ENCODE measurements around the gene TUBA8. TPM values are rescaled to one million over a fixed set of nuclear protein-coding genes. Genes with fewer than 3 reads are reported as not detected.
"Not testable (repeated sequence)": the region's sequence is repeated elsewhere in the genome, so short reads cannot be mapped to it uniquely, and the experiment has no call there.

TUBA8 gene
- 2.4 TPM for total RNA-seq

GRCh38 chr22:18110194-18110953 lies at the start of gene TUBA8:
TUBA8 (plus strand) TSS chr22:18110809; CDS start chr22:18110866, 57 bp downstream.
- DNase-seq (ENCODE audit: low read depth in 2 of 3, low spot score in 2 of 3): peak in 2 of 3 donors; percentile 17 to 33

DNA sequence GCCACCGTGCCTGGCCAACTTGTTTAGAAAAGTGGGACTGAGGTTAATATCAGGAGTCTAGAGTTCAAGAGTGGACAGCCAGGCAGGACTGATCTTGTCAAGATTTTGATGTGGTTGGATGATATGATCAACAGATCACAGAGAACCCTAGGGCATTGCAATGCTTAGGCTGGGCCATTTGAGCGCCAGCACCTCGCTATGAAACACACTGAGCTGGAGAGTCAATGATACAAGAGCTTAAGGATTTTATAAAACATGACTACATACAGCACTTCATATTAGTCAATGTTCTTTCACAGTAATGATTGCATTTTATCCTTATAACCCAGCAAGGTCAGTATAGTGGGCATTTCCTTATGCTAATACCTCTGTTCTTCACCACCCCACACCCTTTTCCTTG lies 48.2 kb upstream of the TUBA8 start:
- no peak for DNase-seq (ENCODE audit: low read depth in 2 of 3, low spot score in 2 of 3)

DNA sequence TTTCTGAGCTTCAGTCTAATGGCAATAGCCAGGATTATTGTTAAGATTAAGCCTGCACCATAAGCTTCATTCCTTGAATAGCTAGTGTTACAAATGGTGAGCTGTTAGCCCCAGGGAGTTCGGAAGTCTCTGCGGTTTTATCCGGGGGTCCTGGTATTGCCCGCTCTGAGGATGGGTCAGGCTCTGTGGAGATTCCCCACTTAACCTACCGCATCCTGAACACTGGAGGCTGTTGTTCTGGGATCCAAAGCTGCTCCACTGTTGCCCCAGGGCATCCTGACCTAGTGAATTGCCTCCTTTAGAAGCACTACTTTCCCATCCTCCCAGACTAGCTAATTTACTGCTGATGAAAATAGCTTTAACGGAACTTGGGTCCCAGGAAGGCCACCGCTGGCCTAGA lies 47.3 kb upstream of the TUBA8 start:
- no peak for DNase-seq (ENCODE audit: low read depth in 2 of 3, low spot score in 2 of 3)

GRCh38 chr22:18063715-18064114 lies 46.9 kb upstream of the TUBA8 start:
- DNase-seq (ENCODE audit: low read depth in 2 of 3, low spot score in 2 of 3): not testable (repeated sequence)

DNA sequence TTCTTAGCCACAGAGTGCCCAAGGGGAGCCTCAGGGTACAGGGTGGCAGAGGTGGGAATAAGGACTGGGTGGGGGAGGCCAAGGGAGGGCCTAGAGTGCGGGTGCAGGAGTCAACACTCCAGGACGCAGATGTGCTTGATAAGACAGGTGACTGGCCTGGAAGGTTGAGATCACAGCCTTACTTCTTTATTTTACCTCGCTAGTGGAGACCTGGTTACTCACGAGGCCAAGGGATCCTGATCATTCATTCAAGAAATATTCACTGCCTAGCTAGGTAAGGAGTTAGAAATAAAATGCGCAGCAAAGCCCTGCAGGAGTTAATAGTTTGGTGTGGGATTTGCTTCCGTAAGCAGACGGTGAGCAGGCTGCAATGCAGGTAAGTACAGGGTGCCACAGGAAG lies 46.0 kb upstream of the TUBA8 start:
- DNase-seq (ENCODE audit: low read depth in 2 of 3, low spot score in 2 of 3): no peak

DNA sequence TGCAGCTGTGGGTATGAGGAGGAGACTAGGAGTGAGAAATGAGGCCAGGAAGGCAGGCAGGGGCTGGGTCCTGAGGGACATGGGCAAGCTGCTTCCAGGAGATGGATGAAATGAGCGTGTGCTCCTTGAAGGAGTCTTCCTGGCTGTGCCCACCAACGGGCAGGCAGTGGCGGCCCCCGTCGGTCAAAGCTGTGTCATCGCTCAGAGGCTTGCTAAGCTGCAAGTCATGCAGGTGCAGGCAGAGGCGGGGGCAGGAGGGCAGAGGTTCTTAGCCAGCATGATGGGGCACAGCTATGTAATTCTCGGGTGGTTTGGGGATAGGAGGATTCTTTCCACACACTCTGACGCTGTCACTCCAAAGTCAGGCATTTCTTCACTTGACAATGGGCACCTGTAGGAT lies 45.4 kb upstream of the TUBA8 start:
- peak in 1 of 3 donors; percentile 26 for DNase-seq (ENCODE audit: low read depth in 2 of 3, low spot score in 2 of 3)

DNA sequence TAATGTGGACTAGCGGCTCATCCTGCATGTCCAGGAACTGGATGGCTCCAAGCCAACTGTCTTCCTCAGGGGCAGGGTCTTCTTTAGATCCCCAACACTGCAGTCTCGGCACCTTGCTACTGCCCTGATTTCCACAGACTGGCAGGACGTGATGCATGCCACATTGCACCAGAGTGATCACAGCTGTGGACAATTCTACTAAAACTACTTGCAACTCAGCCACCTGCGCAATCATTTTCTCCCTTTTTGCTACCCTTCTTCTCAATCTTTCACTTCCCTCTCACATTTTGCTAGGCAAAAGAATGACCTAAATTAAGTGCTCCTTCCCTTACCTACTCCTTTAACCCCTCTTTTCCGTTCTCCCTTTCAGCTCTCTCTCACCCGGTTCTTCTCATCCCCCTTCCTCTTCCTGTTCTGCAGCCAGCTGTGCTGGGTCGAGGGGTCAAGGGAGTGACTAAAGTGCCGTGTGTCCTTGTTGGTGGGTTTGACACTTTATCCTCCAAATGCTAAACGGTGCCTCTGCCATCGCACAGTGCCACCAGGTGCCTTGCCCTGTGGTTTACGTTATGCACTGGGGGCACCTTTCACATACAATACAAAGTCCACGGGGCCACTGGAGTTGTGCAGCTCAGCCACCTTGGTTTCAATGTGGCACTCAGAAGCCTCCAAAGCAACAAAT lies 44.3 kb upstream of the TUBA8 start:
- DNase-seq (ENCODE audit: low read depth in 2 of 3, low spot score in 2 of 3): no peak

DNA sequence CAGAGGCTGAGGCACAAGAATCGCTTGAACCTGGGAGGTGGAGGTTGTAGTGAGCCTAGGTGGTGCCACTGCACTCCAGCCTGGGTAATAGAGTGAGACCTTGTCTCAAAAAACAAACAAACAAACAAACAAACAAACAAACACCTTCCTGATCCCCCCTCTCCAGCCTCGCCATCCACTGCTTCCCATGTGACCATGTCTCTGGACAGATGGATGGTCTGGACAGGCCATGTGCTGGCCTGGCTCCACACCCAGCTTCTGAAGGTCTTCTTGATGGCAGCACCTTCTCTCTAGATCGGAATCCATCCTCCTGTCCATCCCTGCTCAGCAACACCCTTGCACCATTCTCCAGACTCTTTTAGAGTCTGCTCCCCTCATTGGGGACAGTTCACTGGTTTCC lies 43.5 kb upstream of the TUBA8 start:
- no peak for DNase-seq (ENCODE audit: low read depth in 2 of 3, low spot score in 2 of 3)

- no peak for DNase-seq (ENCODE audit: low read depth in 2 of 3, low spot score in 2 of 3)
These were observed 42.9 kb upstream of the TUBA8 start for GRCh38 chr22:18067548-18068341.

DNA sequence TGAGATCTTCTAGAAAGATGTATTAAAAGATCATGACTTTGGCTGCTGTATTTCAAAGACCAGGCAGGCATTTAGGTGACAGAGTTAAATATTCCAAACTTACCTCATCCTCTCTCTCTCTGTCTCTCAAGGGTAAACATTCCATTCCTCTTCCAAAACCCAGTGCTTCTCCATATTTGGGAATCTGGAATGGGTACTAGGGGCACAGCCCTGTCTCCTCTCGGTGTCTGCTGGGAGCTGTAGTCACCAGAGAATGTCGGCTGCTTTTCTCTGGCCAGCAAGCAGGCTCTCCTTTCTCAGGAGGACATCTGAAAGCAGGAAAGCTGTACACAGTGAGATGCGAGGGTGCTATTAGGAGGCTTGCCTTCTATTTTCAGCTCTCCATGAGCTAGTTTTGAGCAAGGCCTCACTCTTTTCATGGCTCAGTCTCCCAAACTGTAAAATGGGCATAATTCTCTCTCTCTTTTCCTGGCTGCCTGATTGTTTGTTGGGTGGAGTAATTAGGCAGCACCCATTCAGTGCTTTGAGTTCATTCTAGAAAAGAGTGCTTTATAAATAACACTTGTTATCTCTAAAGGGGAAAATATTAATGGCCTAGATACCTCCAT lies 42.1 kb upstream of the TUBA8 start:
- DNase-seq (ENCODE audit: low read depth in 2 of 3, low spot score in 2 of 3): no peak

- DNase-seq (ENCODE audit: low read depth in 2 of 3, low spot score in 2 of 3): no peak
These were observed 41.6 kb upstream of the TUBA8 start for GRCh38 chr22:18069041-18069440.

- DNase-seq (ENCODE audit: low read depth in 2 of 3, low spot score in 2 of 3): no peak
These were observed 40.6 kb upstream of the TUBA8 start for GRCh38 chr22:18070041-18070440.

DNA sequence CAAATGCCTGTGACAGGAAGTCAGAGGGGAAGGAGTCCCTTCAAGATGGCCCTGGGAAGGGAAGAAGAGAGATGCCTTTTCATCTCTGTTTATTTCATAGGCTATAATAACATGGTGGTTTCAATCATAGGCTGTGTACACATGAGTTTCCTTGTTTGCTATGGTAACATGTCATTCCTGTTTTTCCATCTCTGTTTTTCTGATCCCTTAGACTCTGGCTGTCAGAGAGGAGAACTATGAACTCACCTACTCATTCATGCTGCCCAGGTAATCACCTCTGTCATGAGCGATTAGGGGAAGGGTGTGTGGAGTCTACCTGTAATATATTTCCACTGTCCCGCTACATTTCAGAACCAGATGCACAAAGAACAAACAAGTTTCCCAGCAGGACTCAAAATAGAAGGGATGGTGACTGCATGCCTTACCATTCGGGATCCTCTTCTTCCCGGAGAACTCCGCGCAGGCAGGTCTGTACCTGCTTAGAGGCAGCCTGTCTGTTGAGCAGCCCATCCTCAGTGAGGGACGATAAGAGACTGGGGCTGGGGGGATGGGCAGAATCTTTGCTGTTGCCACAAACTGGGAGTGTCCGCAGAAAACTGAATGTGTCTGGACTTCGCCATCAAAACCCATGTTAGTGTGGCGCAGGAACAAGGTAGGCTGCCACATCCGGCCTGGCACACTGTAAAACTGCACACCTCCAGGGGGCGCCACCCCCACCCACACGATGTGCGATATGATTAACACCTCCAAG lies 39.9 kb upstream of the TUBA8 start:
- no peak for DNase-seq (ENCODE audit: low read depth in 2 of 3, low spot score in 2 of 3)

- not testable (repeated sequence) for DNase-seq (ENCODE audit: low read depth in 2 of 3, low spot score in 2 of 3)
These were observed 39.2 kb upstream of the TUBA8 start for GRCh38 chr22:18071307-18071967.

DNA sequence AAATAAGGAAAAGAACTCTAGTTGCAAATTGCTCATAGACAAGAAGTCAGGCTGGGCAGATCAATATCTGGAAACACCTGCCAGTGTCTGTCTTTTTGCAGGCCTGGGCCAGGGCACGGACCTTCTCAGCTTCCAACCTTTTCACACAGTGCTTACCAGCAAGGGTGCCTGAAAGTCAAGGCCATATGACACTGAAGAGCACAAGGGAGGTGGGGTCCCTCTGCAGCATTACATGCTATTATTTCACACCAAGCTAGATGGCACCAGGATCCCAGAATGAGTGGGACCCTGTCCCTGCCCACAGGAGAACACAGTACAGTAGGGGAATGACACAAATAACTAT lies 38.7 kb upstream of the TUBA8 start:
- no peak for DNase-seq (ENCODE audit: low read depth in 2 of 3, low spot score in 2 of 3)

DNA sequence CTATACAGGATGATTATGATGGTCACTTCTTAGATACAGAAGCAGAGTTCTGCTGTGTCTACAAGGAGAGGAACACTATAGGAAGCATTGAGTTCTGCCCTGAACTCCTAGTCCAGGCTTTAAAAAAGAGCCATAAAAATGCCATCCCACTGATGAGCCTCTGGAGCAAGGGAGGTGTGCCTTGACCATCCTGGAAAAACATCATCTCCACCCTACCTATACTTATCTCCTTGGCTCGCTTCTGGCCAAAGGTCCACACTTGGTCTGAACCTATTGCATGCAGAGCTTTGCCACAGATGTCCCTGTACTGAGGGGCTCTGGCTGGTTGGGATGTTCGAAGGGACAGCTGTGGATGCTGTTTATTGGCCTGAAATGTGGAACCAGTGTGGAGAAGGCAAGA lies 37.1 kb upstream of the TUBA8 start:
- no peak for DNase-seq (ENCODE audit: low read depth in 2 of 3, low spot score in 2 of 3)

DNA sequence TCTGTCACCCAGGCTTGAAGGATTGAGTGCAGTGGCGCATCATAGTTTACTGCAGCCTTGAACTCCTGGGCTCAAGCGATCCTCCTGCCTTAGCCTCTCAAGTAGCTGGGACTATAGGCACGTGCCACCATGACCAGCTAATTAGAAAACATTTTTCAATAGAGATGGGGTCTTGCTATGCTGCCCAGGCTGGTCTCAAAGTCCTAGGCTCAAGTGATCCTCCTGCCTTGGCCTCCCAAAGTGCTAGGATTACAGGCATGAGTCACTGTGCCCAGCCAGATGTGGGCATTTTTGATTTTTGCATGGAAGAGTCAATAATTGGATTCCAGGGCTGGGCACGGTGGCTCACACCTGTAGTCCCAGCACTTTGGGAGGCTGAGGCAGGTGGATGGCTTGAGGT lies 36.7 kb upstream of the TUBA8 start:
- DNase-seq (ENCODE audit: low read depth in 2 of 3, low spot score in 2 of 3): not testable (repeated sequence)

DNA sequence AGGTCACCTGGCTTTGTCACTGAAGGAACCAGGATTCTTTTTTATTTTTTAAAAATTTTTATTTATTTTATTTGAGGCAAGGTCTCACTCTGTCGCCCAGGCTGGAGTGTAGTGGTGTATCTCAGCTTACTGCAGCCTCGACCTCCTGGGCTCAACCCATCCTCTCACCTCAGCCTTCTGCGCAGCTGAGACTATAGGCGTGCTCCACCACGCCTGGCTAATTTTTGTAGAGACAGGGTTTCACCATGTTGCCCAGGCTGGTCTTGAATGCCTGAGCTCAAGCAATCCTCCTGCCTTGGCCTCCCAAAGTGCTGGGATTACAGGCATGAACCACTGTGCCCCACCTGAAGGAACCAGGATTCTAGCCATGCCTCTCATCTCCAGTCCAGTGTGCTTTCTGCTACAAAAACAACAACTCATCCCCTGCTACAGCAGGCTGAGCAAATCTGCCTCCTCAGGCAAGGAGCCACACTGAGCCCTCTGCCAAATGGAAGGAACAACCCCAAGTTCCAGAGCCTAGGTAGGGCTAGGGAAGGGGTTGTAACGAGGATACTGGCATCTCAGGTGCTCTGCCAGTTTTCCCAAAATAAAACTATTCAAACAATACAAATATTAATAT lies 35.4 kb upstream of the TUBA8 start:
- no peak for DNase-seq (ENCODE audit: low read depth in 2 of 3, low spot score in 2 of 3)

DNA sequence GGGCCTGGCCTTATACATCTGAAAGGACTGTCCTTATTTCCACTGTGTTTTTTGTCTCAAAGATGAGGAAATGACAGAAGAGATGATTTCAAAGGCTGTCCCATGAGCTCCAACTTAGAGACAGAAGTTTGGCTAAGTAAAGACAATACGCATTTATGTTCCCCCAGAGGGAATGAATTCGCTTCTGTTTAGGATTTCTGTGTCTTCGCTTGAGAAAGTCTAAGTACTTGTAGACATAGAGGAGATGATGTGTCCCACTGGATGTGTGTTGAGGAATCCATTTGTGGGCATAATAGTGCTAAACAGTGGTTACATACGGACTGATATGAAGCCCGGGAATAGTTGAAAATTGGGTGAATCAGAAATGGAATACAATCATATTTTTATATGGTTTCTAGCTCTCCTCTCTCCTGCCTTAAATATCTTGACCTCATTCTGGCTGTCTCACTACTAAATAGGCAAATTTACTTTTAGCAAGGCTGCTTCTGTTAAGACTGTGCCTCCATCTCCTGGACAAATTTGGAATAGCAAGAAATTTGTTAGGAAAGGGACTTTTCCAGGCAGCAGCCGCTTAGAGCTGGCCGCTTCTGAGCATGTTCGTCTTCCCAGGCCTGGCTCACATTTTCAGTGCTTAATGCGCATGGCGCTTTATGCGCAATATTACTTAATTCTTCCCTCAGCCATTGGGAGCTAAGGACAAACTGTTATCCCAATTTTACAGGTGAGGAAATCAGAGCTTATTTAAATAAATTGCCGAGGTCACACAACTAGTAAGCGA lies 34.7 kb upstream of the TUBA8 start:
- DNase-seq (ENCODE audit: low read depth in 2 of 3, low spot score in 2 of 3): peak in 2 of 3 donors; percentile 70 to 91
